GM10248 (cell line): ENCODE data around the gene SNAPC2.

Source experiments
- CTCF ChIA-PET: fragments of 300-600 bp; sonication (Branson Sonifier 250); formaldehyde crosslinking; extraction: SDS; loops from one replicate; lab custom pipeline; 2021; ENCODE audit warnings: antibody characterized with exemption; lab: Yijun Ruan, JAX
- POLR2A ChIA-PET: fragments of 350-650 bp; sonication (Branson Sonifier 250); formaldehyde crosslinking; extraction: SDS; loops from one replicate; lab custom pipeline; 2020; ENCODE audit warnings: antibody characterized with exemption; lab: Yijun Ruan, JAX
- DNase-seq: peaks from one replicate; pipeline ENCODE4 v3.0.0; 2012; ENCODE audit errors: extremely low spot score
- CTCF ChIP-seq: IDR thresholded peaks from 2 replicates; pipeline ENCODE4 v1.5.1; 2012; ENCODE audit warnings: mild to moderate bottlenecking, low read depth; ENCODE audit errors: extremely low read depth, missing control alignments, control extremely low read depth

The SNAPC2 gene

GRCh38 chr19:7918615-7919421, 1.3 kb upstream of the SNAPC2 start:
- no peak for TF ChIP-seq CTCF
- DNase-seq: no peak
- CTCF ChIA-PET: interaction anchor here (1.1 to 3.2 kb wide), 7 partner anchors 10 to 77 kb away, joined by 3 to 17 read pairs (median 5); partner anchors contain the start of genes MAP2K7 and TIMM44
- POLR2A ChIA-PET: interaction anchor here (2.9 kb wide), 1 partner anchor 15 kb away, joined by 11 read pairs; the partner anchor contains the start of gene MAP2K7

- POLR2A ChIA-PET: interaction anchor here (1.2 to 2.9 kb wide), 5 partner anchors 13 to 52 kb away, joined by 3 to 18 read pairs (median 5); partner anchors contain the start of genes MAP2K7 and TIMM44
- CTCF ChIA-PET: interaction anchor here (0.9 to 3.4 kb wide), 18 partner anchors 9 to 352 kb away, joined by 3 to 17 read pairs (median 4); partner anchors contain the start of genes MAP2K7, TIMM44 and TRAPPC5
- peak; percentile 98 for DNase-seq
- no peak for TF ChIP-seq CTCF
Observed at GRCh38 chr19:7920519-7921301, 572 bp downstream of the SNAPC2 start.

DNA sequence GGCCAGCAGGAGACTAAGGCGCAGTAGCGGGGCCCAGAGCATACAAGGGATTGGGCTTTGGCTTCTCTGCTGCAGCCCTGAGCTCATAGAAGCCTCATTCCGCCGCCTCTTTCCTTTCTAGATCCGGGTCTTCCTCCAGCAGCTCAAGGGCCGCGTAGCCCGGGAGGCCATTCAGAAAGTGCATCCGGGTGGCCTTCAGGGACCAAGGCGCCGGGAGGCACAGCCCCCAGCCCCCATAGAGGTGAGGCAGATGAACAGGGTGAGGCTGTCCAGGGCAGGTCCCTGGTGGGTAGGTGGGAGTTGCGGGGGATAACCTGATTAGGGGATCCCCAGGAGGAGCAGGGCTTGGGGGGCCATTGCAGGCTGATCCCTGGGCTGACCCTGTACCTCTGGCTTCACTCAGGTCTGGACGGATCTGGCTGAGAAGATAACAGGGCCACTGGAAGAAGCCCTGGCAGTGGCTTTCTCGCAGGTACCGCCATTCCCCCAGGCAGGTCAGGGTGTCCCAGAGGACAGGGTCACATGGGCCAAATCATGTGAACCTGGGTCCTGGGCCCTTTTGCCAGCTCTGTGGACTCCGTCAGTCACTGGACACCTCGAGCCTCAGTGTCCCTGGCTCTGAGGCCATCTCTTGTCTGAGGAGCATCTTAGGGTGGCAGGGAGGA, 1.3 kb downstream of the SNAPC2 start:
- no peak for TF ChIP-seq CTCF
- ChIA-PET POLR2A (interaction anchor here (2.3 to 2.9 kb wide), 2 partner anchors 18 to 23 kb away, joined by 11 to 18 read pairs; partner anchors contain the start of genes MAP2K7 and TIMM44), CTCF (interaction anchor here (0.8 to 3.4 kb wide), 14 partner anchors 8 to 257 kb away, joined by 3 to 17 read pairs (median 5); partner anchors contain the start of genes MAP2K7, TIMM44 and TRAPPC5)
- DNase-seq: no peak

- no peak for DNase-seq
- POLR2A ChIA-PET: interaction anchor here (2.3 to 2.9 kb wide), 2 partner anchors 19 to 22 kb away, joined by 11 to 18 read pairs; partner anchors contain the start of genes MAP2K7 and TIMM44
- CTCF ChIA-PET: interaction anchor here (0.8 to 3.4 kb wide), 11 partner anchors 15 to 354 kb away, joined by 3 to 17 read pairs (median 5); partner anchors contain the start of genes MAP2K7, TIMM44 and TRAPPC5
- TF ChIP-seq CTCF: no peak
Observed at GRCh38 chr19:7921967-7922835, 2.1 kb downstream of the SNAPC2 start.

GRCh38 chr19:7922836-7923195, 2.7 kb downstream of the SNAPC2 start:
- TF ChIP-seq CTCF: no peak
- DNase-seq: no peak
- POLR2A ChIA-PET: no interaction called here
- CTCF ChIA-PET: interaction anchor here (0.8 to 3.4 kb wide), 4 partner anchors 22 to 354 kb away, joined by 3 to 16 read pairs (median 6); no protein-coding TSS in a partner anchor
